ENCODE results near the gene COMMD8. TPM values are rescaled to one million over a fixed set of nuclear protein-coding genes. Genes with fewer than 3 reads are reported as not detected.

COMMD8 gene
- total RNA-seq, 1 donor = 5.7 TPM

GRCh38 chr4:47473141-47473750, 9.7 kb upstream of the COMMD8 start:
- DNase-seq (ENCODE audit: low read depth in 2 of 3, low spot score in 2 of 3) = no peak

GRCh38 chr4:47471591-47471990, 8.1 kb upstream of the COMMD8 start:
- no peak for DNase-seq (ENCODE audit: low read depth in 2 of 3, low spot score in 2 of 3)

GRCh38 chr4:47471064-47471463, 7.6 kb upstream of the COMMD8 start:
- DNase-seq (ENCODE audit: low read depth in 2 of 3, low spot score in 2 of 3) = no peak

DNA sequence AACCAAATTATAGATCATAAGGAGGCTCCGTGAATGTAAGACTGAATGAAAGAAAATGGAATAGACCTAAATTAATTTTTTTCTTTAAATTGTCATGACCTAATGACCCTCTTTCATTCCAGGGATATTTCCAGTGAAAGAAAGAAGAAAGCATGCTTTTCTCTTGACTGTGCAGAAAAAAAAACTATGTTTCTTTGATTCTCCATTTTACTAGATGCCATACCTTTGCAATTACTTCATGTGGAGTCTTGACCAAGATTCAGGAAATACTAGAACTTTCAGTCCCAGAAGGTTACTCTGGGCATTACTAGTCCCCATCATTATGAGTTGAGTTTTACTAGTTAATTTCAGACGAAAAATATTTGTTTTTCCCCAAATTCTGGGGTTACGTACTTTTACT, 6.4 kb upstream of the COMMD8 start:
- no peak for DNase-seq (ENCODE audit: low read depth in 2 of 3, low spot score in 2 of 3)

DNA sequence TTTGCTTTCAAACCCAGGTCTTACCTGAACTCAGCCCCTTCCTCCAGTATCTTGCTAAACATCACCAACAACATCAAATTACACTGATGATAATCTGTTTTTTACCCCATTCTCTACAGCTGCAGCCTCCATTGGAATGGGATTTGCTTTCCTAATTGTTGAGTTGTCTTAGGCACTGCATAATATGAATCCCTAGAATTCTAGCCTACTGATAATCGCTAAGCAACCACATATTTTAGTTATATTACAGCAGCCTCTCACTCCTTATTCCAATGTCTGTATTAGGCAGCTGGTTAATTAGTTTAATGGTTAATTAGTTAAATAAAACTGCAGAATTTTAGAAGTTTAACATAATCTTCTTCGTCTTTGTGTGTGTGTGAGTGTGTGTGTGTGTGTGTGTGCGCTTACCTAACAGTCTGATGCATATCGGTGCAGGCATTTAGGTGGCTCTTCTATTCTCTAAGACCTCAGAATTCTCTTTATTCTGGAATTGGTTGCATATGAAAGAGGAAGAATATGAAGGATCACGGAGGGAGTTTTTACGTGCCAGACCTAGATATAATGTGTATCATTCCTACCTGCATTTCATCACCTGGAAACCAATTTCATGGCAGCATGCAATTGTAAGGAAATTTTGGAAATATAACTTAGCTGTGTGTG, 5.3 kb upstream of the COMMD8 start:
- no peak for DNase-seq (ENCODE audit: low read depth in 2 of 3, low spot score in 2 of 3)

GRCh38 chr4:47466056-47466785, 2.7 kb upstream of the COMMD8 start:
- DNase-seq (ENCODE audit: low read depth in 2 of 3, low spot score in 2 of 3) = no peak

DNA sequence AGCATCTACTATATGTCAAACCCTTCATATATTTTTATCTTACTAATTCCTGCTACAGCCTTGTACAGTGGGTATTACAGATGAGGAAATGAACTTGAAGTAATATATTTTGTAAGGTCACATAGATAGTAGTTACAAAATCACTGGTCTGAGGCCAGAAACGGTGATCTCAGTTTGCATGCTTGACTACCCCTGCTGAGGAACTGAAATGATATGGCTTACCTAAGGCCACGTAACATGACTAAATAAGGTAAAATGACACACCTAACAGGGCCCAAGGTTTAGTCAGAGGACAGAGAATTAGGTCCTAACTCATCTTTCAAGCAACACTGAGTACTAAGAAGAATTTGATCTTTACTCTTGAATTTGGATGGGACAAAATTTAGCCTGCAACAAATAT, 1.5 kb upstream of the COMMD8 start:
- no peak for DNase-seq (ENCODE audit: low read depth in 2 of 3, low spot score in 2 of 3)

- no peak for DNase-seq (ENCODE audit: low read depth in 2 of 3, low spot score in 2 of 3)
Measured at GRCh38 chr4:47462799-47463234, 685 bp downstream of the COMMD8 start.

GRCh38 chr4:47451657-47452056, 11.8 kb downstream of the COMMD8 start:
- no peak for DNase-seq (ENCODE audit: low read depth in 2 of 3, low spot score in 2 of 3)

DNA sequence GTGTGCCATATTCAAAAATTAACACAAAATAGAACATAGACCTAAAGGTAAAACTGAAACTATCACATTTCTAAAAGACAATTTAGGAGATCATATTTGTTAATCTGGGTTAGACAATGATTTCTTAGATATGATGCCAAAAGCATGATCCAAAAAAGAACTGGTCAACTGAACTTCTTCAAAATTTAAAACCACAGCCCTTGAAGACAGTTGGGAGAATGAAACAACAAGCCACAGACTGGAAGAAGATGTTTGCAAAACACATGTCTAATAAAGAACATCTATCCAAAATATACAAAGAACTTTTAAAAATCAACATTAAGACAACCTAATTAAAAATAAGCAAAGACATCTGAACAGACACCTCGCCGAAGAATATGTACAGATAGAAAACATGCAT, 19.5 kb downstream of the COMMD8 start:
- DNase-seq (ENCODE audit: low read depth in 2 of 3, low spot score in 2 of 3) = no peak

DNA sequence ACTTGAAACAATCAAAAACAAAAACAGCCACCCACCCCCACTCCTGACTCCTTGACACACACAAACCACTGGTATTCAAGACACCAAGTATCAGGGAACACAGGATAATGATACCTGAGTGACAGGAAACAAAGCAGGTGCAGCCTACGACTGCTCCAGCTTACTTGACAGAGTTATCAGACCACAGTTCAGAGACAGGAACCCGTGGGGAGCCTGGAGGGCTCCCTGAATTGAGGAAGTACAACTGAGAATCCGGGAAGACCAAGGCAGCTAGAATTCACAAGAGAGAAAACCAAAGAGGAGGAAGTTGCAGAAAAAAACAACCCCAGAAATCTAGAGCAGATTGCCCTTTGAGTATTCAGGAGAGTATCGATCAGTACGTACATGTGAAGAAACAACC, 20.5 kb downstream of the COMMD8 start:
- DNase-seq (ENCODE audit: low read depth in 2 of 3, low spot score in 2 of 3) = peak in 2 of 3 donors; percentile 40 to 62

GRCh38 chr4:47434931-47435330, 28.6 kb downstream of the COMMD8 start:
- DNase-seq (ENCODE audit: low read depth in 2 of 3, low spot score in 2 of 3) = no peak

- peak in 1 of 3 donors; percentile 75 for DNase-seq (ENCODE audit: low read depth in 2 of 3, low spot score in 2 of 3)
Measured at GRCh38 chr4:47432749-47433148, 30.8 kb downstream of the COMMD8 start.

GRCh38 chr4:47427935-47428334, 35.6 kb downstream of the COMMD8 start:
- no peak for DNase-seq (ENCODE audit: low read depth in 2 of 3, low spot score in 2 of 3)

GRCh38 chr4:47425628-47426027, 37.9 kb downstream of the COMMD8 start:
- no peak for DNase-seq (ENCODE audit: low read depth in 2 of 3, low spot score in 2 of 3)

DNA sequence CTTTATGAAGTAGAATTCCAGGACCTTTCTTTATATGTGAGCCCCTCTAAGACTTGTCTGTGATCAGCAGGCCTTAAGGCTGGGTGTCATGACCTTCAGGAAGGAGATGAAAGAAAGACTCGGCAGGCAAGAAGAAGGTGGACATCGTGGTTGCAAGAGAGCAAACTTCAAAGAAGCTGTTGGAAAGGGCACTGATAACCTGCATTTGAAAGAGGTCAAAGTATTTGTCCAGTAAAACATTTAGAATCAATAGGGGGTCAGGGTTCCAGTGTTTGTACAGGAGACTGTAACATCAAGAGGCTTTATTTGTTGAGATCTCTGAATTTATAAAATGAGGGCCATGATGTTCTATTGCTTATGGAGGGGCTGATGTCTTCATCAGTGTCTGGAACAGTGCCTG, 44.2 kb downstream of the COMMD8 start:
- DNase-seq (ENCODE audit: low read depth in 2 of 3, low spot score in 2 of 3) = no peak

GRCh38 chr4:47418147-47418546, 45.4 kb downstream of the COMMD8 start:
- no peak for DNase-seq (ENCODE audit: low read depth in 2 of 3, low spot score in 2 of 3)

GRCh38 chr4:47415719-47416118, 47.8 kb downstream of the COMMD8 start:
- DNase-seq (ENCODE audit: low read depth in 2 of 3, low spot score in 2 of 3) = no peak

GRCh38 chr4:47413521-47413920, 50.0 kb downstream of the COMMD8 start:
- DNase-seq (ENCODE audit: low read depth in 2 of 3, low spot score in 2 of 3) = no peak

- no peak for DNase-seq (ENCODE audit: low read depth in 2 of 3, low spot score in 2 of 3)
Measured at GRCh38 chr4:47410271-47410670, 53.2 kb downstream of the COMMD8 start.

DNA sequence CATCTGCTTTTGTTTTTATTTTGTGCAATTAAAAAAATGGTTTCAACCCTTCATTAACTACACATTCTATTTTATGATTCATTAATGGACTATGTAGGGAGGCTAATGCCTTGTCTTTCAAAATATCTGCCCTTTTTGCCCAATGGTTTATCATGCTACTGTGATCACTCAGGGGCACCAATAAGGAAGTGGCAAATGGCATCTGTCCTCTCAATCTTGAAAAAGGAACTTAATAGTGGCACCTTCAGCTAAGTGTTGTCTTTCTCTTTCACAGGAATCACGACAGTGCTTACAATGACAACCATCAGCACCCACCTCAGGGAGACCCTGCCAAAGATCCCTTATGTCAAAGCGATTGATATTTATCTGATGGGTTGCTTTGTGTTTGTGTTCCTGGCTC, 57.1 kb downstream of the COMMD8 start:
- peak in 1 of 3 donors; percentile 7 for DNase-seq (ENCODE audit: low read depth in 2 of 3, low spot score in 2 of 3)
